Right forelimb (tissue), 1 donor: Measurements from ENCODE around the gene ZNF490.
"Not testable (repeated sequence)": the region's sequence is repeated elsewhere in the genome, so short reads cannot be mapped to it uniquely, and the experiment has no call there.

ENCODE experiments used
- DNase-seq: peaks from one replicate; pipeline ENCODE4 v3.0.0-alpha.2; 2018

The ZNF490 gene

DNA sequence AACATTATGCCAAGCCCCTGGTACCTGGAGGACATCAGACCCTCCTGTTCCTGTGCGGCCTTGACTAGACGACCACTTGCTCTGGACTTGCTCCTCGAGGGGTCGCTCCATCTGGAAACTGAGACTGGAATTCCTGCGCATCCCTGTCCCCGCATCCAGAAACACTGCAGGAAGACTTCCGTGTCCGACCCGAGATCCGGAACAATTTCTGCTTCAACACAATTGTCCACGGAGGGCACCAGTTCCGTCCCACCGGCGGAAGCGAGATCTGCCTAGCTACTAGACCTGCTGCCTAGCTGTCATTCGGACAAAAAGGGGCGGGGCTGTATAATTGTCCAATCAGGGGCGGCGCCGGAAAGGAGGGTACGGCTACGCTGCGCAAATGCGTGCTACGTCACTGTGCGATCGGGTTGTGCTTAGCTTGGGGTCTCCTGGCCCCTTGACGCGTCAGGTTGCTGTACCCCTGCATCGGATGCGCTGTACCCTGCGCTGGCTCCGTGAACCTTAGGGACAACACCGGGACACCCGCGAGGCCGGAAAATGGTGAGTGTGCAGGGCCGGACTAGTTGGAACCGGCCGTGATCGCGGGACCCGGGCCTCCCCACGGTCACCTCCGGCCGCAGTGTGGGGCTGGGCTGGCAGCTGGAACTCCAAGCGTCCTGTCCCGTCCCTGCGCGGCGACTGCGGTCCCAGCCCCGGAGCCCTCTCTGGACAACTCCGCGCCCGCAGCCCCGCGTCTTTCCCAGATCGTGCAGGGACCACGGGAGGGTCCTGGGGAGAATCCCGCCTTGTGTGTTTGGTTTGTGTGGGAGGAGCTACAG lies at the start of gene ZNF490, which contains the start of gene ZNF791:
TSS of gene ZNF490 (minus strand) at position 274 of the 821 bp plus-strand sequence. CDS start at position 141, 133 bp downstream.
TSS of gene ZNF791 (plus strand) at position 381 of the 821 bp plus-strand sequence. CDS start at position 541, 160 bp downstream.
- peak; percentile 96 for DNase-seq

GRCh38 chr19:12657966-12658365 lies 47.4 kb upstream of the ZNF490 start:
- DNase-seq = no peak

DNA sequence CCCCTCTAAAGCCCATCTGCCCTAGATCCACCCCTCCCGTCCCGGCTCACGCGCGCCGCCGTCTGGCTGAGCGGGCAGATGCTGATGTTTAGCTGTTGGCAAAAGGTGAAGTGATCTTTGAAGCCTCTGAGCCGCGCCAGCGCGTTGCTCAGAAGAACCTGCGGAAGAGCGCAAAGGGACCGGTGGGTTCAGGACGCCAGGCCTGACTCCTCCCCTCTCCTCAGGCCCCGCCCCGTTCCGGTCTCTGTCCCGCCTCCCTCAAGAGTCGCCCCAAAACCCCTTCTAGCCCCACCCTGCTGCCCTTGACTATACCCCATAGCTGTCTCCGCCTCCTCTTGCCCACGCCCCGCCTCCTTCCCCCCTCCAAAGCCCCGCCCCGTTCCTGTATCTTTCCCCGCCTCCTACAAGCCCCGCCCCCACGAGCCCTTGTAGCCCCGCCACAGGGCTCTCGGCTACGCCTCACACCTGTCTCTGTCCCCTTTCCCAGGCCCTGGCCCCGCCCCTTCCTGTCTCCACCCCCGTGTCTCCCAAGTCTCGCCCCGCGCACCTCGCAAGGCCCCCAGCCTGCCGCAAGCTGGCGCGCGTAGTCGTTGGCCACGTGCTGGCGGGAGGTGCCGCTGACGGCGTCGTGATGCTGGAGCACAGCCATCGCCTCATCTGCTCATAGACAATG lies 46.4 kb upstream of the ZNF490 start:
- DNase-seq = no peak

GRCh38 chr19:12655546-12655945 lies 44.9 kb upstream of the ZNF490 start:
- DNase-seq = no peak

DNA sequence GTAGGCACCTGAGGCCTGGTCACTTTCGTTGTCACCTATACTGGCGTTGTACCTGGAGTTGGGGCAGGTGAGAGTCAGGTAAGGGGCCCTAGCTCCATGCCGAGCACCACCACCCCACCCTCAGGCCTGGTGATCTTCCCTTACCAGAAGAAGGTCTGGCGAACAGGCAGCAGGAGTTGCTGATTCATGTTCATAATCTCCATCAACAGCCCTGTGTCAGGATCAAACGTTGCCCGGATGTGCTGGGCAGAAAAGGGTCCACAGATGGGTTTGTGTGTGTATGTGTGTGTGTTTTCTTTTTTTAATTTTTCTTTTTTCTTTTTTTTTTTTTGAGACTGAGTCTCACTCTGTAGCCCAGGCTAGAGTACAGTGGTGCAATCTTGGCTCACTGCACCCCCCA lies 41.6 kb upstream of the ZNF490 start:
- no peak for DNase-seq

GRCh38 chr19:12649941-12650340 lies 39.3 kb upstream of the ZNF490 start:
- DNase-seq = no peak

DNA sequence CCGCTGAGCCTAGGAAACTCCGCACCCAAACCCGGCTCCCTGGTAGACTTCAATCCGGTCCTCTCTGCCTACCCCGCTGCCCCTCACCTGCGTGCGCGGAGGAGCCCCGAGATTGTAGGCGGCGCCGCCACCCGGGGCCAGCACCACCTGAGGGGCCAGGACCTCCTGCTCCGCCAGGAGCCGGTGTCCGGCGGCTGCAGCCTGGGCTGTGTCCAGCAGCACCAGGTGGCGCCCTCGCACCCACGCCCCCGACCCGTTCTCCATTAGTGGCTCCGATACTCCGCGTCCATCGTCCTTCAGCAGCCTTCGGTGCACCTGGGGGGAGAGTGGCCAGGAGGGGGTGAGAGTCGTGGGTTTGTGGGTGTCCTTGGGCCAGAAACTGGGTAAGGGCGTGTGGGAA lies 37.5 kb upstream of the ZNF490 start:
- no peak for DNase-seq

DNA sequence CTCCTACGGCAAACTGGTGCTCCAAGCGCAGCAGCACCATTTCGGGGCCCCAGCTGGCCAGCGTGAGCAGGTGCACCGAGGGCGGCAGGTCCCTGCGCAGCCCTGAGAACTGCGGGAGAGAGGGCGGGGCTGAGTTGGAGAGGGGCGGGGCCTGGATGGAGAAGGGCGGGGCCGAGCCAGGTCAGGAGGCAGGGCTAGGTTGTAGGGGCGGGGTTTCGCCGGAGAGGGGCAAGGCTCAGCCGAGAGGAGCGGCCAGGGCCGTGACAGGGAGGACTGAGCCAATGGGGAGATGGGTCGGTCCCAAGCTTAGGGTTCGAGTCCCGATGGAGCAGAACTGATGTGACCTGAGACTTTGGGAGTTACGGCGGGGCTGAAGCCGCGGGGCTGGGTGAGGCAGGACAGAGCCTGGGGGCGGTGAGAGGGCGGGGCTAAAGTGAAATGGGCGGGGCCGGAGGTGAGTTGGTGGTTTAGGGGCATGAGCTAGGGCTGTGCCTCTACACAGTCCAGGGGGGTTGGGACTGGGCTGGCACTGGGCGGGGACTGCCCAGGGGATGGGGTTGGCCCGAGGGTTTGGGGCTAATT lies 37.0 kb upstream of the ZNF490 start:
- DNase-seq = no peak

- DNase-seq = no peak
These were observed 36.4 kb upstream of the ZNF490 start for GRCh38 chr19:12647047-12647446.

DNA sequence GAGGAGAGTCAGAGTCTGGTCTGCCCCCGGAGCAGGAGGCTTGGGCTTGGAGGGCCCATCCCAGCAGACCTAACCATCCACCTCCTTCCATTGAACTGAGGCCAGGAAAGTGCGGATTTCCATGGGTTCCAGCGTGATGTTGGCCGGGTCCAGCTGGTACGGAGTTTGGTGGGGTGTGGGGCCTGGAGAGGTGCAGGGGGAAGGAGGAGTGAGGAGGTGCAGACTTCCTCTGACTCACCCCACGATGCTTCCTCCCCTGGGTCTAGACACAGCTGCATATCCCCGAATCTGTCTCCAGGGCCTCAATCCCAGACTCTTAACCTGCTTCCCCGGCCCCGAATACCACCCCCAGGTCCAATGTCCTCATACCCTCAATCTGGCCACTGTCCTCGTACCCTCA lies 35.9 kb upstream of the ZNF490 start:
- DNase-seq = no peak

DNA sequence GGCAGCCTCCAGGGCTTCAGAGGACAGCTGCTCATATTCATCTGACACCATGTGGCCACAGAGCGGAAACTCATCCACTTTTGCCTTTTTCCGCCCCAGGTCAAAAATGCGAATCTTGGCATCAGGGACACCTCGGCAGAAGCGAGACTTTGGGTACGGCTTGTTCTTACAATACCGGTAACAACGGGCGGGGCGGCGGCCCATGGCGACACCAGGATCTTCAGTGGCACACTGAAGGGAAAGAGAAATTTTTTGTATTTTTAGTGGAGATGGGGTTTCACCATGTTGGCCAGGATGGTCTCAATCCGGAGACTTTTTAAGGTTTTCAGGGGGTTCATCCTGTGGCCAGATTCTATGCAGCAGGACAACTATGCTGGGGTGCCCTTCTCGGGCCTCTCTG lies 33.1 kb upstream of the ZNF490 start:
- DNase-seq = not testable (repeated sequence)

- no peak for DNase-seq
These were observed 31.9 kb upstream of the ZNF490 start for GRCh38 chr19:12642506-12642905.

- DNase-seq = no peak
These were observed 30.8 kb upstream of the ZNF490 start for GRCh38 chr19:12641456-12641855.

DNA sequence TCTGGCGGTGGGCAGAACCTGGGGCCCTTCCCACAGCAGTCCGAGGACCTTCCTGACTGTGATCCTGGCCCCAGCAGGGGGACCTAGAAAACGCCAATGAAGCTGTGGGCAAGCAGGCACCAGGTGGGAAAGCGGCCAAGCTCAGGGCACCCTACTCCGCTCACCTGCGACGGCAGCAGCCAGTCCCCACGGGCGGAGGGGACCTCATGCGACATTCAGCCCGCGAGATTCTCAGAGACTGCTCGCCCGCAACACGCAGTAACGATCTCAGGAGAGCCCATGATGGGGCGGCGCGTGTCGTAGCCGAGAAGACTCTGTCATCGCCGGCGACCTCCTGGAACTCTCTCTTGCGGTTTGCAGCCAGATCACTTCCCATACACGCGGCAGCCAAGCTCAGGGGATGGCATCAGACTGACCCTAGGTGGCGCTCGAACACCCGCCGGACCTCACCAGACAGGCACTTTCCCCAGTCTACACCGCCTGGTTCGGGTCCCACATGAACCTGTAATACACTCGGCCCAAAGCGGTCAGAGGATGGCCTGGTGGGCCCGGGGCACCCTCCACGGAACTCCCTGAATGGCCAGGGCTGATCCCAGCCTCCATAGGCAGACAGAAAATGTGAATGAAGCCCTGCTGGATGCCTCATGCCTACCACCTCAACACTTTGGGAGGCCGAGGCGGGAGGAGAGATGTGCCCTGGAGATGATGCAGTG lies 29.4 kb upstream of the ZNF490 start:
- DNase-seq = peak; percentile 83

DNA sequence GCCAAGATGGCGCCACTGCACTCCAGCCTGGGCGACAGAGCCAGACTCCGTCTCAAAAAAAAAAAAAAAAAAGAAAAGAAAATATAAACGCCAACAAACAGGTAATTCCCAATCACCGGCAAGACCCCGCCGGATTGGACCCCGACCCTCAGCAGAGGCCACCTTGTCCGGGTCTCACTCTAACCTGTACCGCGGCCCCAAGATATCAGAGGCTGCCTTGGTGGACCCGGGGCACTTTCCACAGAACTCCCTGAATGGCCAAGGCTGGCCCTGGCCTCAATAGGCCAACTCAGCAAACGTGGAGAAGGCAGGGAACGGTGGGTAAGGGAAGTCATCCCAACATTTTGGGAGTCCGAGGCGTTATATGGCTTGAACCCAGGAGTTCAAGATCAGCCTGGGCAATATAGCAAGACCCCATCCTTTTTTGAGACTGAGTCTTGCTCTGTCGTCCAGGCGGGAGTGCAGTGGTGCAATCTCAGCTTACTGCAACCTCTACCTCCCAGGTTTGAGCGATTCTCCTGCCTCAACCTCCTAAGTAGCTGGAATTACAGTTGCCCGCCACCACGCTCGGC lies 28.1 kb upstream of the ZNF490 start:
- no peak for DNase-seq

- no peak for DNase-seq
These were observed 26.0 kb upstream of the ZNF490 start for GRCh38 chr19:12636631-12637030.

DNA sequence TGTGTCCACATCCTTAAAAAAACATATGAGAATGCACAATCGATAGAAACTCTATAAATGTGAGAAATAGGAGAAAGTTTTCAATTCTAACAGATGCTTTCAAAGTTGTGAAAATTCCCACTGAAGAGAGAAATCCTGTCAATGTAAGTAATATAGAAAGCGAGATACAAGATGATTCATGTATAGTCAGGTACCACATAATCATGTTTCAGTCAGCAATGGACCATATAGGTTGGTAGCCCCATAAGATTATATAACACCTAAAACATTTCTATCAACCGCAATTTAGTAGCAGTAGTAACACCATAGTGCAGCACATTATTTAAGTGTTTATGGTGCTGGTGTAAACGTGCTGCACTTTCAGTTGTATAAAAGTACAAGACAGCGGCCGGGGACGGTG lies 18.6 kb upstream of the ZNF490 start:
- no peak for DNase-seq

- DNase-seq = no peak
These were observed 17.7 kb upstream of the ZNF490 start for GRCh38 chr19:12628040-12629022.

DNA sequence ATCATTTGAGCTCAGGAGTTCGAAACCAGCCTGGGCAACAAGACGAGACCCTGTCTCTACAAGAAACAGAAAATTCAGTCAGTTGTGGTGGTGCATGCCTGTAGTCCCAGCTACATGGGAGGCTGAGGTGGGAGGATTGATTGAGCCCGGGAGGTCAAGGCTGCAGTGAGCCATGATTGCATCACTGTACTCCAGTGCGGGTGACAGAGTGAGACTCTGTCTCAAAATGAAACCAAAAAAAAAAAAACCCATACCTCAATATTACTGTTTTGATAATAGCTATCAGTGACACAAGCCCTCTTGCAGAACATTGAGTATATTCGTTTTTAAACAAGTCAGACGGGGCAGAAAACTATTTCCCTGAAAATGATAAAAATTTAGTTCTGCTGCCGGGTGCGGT lies 16.3 kb upstream of the ZNF490 start:
- DNase-seq = no peak

DNA sequence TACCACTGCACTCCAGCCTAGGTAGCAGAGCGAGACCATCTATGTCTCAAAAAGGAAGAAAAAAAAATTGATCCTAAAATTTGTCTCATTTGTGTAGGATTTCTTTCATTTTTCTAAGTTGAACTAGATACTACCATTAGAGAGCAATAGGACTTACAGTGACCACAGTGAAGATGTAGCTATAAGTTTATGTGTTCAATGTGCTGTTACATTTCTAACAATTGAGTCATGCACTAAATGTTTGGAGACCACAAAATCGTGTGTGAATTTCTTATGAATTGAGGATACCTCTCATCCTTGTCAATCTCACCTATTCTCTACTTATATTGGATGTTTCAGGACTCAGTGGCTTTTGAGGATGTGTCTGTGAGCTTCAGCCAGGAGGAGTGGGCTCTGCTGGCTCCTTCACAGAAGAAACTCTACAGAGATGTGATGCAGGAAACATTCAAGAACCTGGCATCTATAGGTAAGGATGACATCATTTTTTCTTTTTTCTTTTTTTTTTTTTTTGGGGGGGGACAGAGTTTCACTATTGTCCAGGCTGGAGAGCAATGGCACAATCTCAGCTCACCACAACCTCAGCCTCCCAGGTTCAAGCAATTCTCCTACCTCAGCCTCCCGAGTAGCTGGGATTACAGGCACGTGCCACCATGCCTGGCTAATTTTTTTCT lies 12.9 kb upstream of the ZNF490 start:
- DNase-seq = no peak
